Chondrocyte (in vitro differentiated cells): ENCODE results near the gene LDHA. TPM values are rescaled to one million over a fixed set of nuclear protein-coding genes. Genes with fewer than 3 reads are reported as not detected.

Experiments
- DNase-seq: peaks from one replicate; pipeline ENCODE4 v3.0.0; 2021; ENCODE audit warnings: mixed read lengths, low spot score
- H3K27ac Mint-ChIP-seq: one replicate; pipeline ENCODE4 v1.8.0; 2021; ENCODE audit warnings: mild to moderate bottlenecking, moderate library complexity, mixed read lengths; ENCODE audit not compliant: unreplicated experiment
- H3K27me3 Mint-ChIP-seq: 2 replicates; pipeline ENCODE4 v1.8.0; 2021; ENCODE audit warnings: low read depth, mixed read lengths
- H3K36me3 Mint-ChIP-seq: 2 replicates; pipeline ENCODE4 v1.8.0; 2021; ENCODE audit warnings: low read depth, mixed read lengths
- H3K4me1 Mint-ChIP-seq: 2 replicates; pipeline ENCODE4 v1.8.0; 2021; ENCODE audit warnings: low read depth, mild to moderate bottlenecking, mixed read lengths
- H3K4me3 Mint-ChIP-seq: one replicate; pipeline ENCODE4 v1.8.0; 2021; ENCODE audit warnings: mild to moderate bottlenecking, moderate library complexity, mixed read lengths; ENCODE audit not compliant: unreplicated experiment
- H3K9me3 Mint-ChIP-seq: 2 replicates; pipeline ENCODE4 v1.8.0; 2021; ENCODE audit warnings: low read depth, mixed read lengths
- long read RNA-seq: library from polyadenylated mRNA; stranded (forward); transcript quantifications from one replicate; pipeline ENCODE4 v2.0.0, GENCODE V29; 2021
- total RNA-seq: library from RNA; stranded (reverse); gene quantifications from 3 replicates; pipeline ENCODE4 v1.2.1, GENCODE V29; 2021
- TF ChIP-seq, protein P1 (sequence below): fragments of 200-600 bp; sonication (generic); IDR thresholded peaks from 2 replicates; pipeline ENCODE4 v1.5.0; 2021; ENCODE audit warnings: antibody characterized with exemption, mild to moderate bottlenecking, moderate library complexity

Gene LDHA
- 427 to 1,078 TPM (median 1,049 TPM) in 3 replicates for total RNA-seq
- long read RNA-seq, transcript LDHA-205 (8 exons, 2,416 nt): major isoform, 2,218 of 2,279 reads
- long read RNA-seq, transcript LDHA-216 (4 exons, 1,345 nt): minor isoform, 9 of 2,279 reads
- long read RNA-seq, transcript LDHA-220 (7 exons, 1,288 nt): minor isoform, 6 of 2,279 reads
- long read RNA-seq, partial matches to known transcripts: 2 of 2,279 reads
- long read RNA-seq, other reads (novel, unspliced or antisense): 37 of 2,279 reads

- TF ChIP-seq, protein P1, sequence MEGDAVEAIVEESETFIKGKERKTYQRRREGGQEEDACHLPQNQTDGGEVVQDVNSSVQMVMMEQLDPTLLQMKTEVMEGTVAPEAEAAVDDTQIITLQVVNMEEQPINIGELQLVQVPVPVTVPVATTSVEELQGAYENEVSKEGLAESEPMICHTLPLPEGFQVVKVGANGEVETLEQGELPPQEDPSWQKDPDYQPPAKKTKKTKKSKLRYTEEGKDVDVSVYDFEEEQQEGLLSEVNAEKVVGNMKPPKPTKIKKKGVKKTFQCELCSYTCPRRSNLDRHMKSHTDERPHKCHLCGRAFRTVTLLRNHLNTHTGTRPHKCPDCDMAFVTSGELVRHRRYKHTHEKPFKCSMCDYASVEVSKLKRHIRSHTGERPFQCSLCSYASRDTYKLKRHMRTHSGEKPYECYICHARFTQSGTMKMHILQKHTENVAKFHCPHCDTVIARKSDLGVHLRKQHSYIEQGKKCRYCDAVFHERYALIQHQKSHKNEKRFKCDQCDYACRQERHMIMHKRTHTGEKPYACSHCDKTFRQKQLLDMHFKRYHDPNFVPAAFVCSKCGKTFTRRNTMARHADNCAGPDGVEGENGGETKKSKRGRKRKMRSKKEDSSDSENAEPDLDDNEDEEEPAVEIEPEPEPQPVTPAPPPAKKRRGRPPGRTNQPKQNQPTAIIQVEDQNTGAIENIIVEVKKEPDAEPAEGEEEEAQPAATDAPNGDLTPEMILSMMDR: no peak
- H3K36me3 Mint-ChIP-seq: peaks cover 23% of the 10 kb centered on the region
- peaks cover 56% of the 10 kb centered on the region for H3K4me1 Mint-ChIP-seq
These were observed at the start of gene LDHA for GRCh38 chr11:18394275-18394927. Gene LDHA (plus strand): TSS chr11:18394563. CDS start chr11:18396843, 2,280 bp downstream.

GRCh38 chr11:18347471-18348125 is 46.8 kb upstream of the LDHA start:
- Mint-ChIP-seq H3K27ac (peak overlapping the region; percentile 79), H3K36me3 (peaks cover 30% of the 10 kb centered on the region), H3K27me3 (no peaks in the 10 kb centered on the region), H3K4me3 (no peak overlapping the region), H3K4me1 (peaks cover 19% of the 10 kb centered on the region), H3K9me3 (no peaks in the 10 kb centered on the region)
- DNase-seq: no peak
- TF ChIP-seq, protein P1: no peak

More at GRCh38 chr11:18394275-18394927, at the start of gene LDHA:
- Mint-ChIP-seq H3K27me3 (no peaks in the 10 kb centered on the region), H3K27ac (peak within 1 kb of the TSS; percentile 95), H3K4me3 (peak within 1 kb of the TSS; percentile 98), H3K9me3 (no peaks in the 10 kb centered on the region)
- DNase-seq: peak; percentile 98

- Mint-ChIP-seq H3K27me3 (no peaks in the 10 kb centered on the region), H3K4me3 (no peak overlapping the region), H3K9me3 (no peaks in the 10 kb centered on the region), H3K4me1 (peaks cover 16% of the 10 kb centered on the region), H3K27ac (no peak overlapping the region), H3K36me3 (peaks cover 35% of the 10 kb centered on the region)
- DNase-seq: no peak
- TF ChIP-seq, protein P1: no peak
These were observed 41.8 kb upstream of the LDHA start for GRCh38 chr11:18352581-18352980.

GRCh38 chr11:18358646-18359045 is 35.7 kb upstream of the LDHA start:
- no peak for DNase-seq
- Mint-ChIP-seq H3K36me3 (peaks cover 30% of the 10 kb centered on the region), H3K27ac (no peak overlapping the region), H3K9me3 (no peaks in the 10 kb centered on the region), H3K4me1 (no peaks in the 10 kb centered on the region), H3K27me3 (no peaks in the 10 kb centered on the region), H3K4me3 (no peak overlapping the region)
- TF ChIP-seq, protein P1: no peak

DNA sequence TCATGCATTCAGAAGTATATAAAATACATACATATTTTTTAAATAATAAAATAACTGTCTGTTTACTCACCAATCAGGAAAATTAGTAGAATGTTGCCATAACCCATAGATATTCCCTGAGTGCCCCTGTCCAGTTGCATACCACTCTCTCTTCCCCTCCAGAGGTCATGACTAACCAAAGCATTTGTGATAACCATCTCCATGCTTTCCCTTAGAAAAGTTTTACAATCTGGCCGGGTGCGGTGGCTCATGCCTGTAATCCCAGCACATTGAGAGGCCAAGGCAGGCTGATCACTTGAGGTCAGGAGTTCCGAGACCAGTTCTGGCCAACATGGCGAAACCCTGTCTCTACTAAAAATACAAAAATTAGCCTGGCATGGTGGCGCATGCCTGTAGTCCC is 33.2 kb upstream of the LDHA start:
- no peak overlapping the region for H3K27ac Mint-ChIP-seq

More for the DNA sequence above, 33.2 kb upstream of the LDHA start:
- peaks cover 32% of the 10 kb centered on the region for H3K36me3 Mint-ChIP-seq
- peaks cover 3% of the 10 kb centered on the region for H3K4me1 Mint-ChIP-seq
- H3K9me3 Mint-ChIP-seq: no peaks in the 10 kb centered on the region
- H3K4me3 Mint-ChIP-seq: no peak overlapping the region
- no peak for DNase-seq
- no peaks in the 10 kb centered on the region for H3K27me3 Mint-ChIP-seq
- TF ChIP-seq, protein P1: no peak
